GM21717 (cell line): ENCODE measurements around the gene LRRK1.

ENCODE experiments used
- ATAC-seq: cut with Tn5 transposase; IDR thresholded peaks from one replicate; pipeline ENCODE4 v1.9.1; 2021; ENCODE audit warnings: mild to moderate bottlenecking, moderate library complexity; ENCODE audit not compliant: unreplicated experiment

The LRRK1 gene

DNA sequence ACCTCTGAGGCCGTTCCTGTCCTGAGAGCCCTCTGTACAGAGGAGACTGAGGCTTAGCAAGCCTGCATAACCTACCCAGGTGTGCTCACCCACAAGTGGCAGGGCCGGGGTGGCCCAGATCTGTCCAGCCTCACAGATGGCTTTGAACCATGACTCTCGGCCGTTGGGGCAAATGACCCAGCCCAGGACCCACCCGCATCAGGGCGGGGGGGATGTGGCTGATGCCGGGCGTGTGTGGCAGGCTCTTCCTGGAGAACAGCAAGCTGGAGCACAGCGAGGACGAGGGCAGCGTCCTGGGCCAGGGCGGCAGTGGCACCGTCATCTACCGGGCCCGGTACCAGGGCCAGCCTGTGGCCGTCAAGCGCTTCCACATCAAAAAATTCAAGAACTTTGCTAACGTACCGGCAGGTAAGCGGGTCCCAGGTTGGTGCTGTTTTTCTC lies 133.5 kb downstream of the LRRK1 start:
- no peak for ATAC-seq

DNA sequence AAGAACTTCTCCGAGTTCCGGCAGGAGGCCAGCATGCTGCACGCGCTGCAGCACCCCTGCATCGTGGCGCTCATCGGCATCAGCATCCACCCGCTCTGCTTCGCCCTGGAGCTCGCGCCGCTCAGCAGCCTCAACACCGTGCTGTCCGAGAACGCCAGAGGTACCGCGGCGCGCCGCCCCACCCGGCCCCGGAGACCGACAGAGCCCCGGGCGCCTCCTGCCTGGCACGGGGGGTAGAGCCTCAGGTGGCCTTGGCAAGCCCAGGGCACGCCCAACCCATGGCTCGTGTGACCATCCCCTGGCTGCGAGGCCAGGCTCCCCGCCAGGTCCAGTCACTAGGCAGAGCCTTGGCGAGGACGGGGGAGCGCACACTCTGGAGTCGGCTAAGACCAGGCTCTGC lies 134.1 kb downstream of the LRRK1 start:
- ATAC-seq, result no peak

DNA sequence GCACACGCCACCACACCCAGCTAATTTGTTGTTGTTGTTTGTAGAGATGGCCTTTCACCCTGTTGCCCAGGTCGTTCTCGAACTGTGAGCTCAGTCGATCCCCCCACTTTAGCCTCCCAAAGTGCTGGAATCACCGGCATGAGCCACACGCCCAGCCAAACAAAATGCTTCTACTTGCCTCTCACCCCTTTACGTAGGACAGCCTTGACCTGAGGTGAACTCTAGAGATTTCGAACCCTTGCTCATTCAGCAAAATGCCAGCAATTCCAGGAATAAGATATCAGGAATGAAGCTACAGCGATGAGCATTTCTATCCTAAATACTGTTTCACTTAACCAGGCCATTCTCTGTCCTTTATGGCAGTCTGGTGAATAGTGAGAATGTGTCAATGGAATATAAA lies 135.0 kb downstream of the LRRK1 start:
- no peak for ATAC-seq

DNA sequence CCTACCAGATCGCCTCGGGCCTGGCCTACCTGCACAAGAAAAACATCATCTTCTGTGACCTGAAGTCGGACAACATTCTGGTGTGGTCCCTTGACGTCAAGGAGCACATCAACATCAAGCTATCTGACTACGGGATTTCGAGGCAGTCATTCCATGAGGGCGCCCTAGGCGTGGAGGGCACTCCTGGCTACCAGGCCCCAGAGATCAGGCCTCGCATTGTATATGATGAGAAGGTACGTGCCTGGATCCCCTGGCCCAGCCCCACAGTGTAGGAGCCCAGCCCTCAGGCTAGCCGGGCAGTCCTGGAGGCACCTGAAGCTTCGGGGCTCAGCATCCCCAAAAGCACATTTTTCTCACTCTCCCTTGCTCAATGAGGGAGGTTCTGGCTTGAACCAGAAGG lies 135.8 kb downstream of the LRRK1 start:
- ATAC-seq, result no peak

DNA sequence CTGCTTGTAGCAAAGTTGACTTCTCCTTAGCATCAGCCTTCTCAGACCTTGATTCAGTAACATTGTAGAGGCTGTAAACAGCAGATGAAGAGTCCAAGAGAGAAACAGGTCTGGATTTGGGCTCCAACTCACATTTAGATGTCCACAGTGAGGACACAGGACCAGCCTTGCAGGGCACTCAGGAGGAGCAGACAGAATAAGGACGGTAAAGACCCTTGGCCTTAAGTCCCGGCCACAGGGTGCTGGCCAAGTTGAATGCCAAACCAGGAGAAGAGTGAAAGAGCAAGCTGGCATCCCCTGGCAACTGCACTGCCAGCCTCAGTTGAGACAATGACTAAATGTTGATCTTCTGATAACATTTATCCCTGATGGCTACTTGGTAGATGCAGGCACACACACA lies 136.3 kb downstream of the LRRK1 start:
- ATAC-seq, result no peak

DNA sequence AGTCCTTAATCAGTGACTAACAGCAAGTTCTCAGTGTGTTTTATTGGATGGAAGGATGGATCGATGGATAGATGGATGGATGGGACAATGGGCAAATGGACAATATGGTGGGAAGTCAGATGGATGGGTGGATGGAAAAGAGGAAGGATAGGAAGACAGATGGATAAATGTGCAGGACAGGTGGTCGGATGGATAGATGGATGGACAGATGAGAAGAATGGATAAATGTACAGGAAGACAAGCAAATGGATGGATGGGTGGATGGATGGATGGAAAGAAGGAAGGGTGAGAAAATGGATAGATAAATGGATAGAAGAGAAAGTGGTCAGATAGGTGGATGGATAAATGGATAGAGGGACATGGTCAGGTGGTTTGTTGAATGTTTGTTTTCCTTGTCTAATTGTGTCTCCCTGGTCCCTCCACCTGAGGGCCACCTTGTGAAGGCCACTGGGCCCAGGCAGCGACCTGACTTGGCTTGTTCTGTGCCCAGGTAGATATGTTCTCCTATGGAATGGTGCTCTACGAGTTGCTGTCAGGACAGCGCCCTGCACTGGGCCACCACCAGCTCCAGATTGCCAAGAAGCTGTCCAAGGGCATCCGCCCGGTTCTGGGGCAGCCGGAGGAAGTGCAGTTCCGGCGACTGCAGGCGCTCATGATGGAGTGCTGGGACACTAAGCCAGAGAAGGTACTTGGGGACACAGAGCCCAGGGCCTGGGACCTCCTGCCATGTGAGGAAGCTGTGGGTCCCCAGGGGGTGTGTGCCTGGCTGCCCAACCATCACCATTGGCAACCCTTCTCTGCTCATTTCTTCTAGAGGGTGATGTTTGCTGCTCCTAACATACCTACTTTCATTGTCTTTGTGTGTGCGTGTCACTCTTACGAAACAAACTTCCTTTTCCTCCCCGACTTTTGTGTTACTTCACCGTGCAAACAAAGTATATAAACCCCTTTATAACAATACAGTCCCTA lies 137.5 kb downstream of the LRRK1 start:
- no peak for ATAC-seq

DNA sequence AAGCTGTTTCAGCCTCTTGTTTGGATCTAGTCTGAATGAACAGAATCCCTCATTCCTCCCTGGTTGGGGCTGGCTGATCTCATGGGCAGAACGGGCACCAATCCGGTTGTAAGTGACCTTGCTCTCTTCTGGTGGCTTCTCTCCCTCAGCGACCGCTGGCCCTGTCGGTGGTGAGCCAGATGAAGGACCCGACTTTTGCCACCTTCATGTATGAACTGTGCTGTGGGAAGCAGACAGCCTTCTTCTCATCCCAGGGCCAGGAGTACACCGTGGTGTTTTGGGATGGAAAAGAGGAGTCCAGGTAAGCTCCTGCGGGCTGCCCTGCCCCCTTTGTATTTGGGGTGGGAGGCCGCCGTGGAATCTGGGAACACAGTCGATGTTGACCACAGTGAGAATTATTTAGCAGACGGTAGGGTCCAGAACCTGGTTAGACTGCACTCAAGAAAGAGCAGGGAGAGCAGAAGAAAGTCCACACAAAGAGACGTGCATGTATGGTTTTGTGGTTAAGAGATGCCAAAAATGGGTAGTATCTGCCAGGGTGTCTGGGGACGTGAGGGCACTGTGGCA lies 138.8 kb downstream of the LRRK1 start:
- no peak for ATAC-seq

DNA sequence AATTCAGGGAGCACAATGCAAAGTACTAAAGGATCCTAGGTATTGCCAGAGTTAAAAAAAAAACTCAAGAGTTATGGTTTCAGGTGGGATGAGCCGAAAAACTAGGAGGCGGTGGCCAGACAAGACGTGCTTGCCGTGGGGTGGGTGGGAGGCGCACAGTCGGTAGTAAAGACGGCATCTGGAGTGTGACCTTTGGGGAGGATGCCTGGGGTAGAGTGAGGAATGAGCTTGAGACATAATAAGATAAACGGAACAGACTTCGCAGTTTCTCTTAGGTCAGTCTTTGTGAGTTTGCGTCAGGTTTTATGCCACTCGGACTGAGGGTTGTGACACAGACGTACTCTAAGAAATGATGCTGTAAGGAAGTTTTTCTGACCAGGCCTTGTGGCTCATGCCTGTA lies 139.6 kb downstream of the LRRK1 start:
- no peak for ATAC-seq

DNA sequence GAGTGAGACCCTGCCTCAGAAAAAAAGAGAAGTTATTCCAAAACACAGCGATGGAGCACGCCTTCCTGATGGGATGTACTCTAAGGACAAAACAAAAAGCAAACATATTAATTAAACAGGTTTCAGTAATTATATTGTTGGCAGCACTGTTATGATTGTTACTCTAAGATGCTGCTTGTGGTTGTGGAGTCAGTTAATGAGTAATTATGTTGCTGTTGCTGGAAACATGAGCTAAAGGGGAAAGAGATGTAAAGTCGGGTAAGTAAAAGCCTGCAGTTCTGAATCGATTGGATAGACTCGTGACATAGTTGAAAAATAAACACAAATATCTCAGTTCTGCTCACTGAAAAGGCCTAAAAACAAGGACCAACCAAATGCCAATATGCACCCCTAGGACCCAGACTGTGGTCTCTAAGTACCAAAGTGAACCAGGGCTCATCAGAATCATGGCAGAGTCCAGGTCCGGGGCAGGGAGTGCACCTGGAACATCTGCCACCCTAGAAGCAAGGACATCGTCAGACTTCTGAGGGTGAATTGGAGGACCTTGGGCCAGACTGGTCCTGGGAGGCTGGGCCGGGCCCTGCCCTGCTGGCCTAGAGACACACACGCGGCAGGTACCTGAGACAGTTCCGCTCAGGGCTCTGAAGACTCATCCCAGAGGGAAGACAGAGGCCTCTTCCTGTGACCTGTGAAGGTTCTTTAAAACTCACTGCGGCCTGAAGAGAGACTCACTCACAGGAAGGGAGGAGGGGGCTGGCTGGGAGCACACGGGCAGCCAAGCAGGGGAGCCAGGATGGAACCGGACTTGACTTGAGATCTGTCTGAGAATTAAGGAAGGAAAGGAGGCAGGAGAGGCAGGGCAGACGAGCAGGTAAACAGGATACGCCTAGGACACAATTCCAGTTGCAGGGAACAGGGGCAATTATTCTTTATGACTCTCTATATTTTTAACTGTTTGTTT lies 140.5 kb downstream of the LRRK1 start:
- ATAC-seq, result no peak

DNA sequence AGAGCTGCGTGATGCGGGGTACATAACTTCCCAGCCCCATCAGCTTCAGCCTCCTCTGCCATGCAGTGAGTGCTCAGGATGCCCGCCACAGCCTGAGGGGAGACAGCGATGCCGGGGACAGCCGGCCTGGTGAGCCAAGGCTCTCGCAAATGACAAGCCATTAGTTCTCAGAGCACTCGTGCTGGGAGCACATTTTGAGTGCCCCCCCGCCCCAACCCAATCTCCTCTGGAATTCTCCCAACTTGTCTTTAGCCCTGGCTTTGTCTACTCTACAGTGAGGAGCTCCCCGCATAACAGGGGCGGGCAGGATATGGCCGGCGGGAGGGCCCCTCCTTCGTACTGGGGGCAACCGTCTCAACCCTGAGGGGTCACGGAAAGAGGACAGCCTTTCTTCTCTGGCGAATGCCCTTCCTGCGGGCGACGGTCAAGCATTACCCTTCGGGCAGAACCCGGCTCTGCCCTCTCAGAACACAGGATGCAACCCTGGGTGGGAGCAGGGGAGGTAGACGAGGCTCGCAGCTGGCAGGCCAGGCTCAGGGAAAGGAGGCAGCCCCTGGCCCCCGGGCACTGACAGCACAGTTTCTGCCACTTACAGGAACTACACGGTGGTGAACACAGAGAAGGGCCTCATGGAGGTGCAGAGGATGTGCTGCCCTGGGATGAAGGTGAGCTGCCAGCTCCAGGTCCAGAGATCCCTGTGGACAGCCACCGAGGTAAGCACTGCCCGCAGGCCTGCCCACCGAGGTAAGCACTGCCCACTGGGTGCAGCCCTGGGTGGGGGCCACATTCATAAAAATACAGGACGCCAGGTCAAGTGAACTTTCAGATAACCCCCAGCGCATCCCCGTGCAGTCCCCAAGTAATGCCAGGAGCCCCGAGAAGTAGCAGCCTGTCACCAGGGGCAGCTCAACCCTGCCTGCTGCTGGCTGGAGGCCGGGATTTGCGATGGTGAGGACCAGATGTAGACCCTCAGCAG lies 141.7 kb downstream of the LRRK1 start:
- no peak for ATAC-seq

DNA sequence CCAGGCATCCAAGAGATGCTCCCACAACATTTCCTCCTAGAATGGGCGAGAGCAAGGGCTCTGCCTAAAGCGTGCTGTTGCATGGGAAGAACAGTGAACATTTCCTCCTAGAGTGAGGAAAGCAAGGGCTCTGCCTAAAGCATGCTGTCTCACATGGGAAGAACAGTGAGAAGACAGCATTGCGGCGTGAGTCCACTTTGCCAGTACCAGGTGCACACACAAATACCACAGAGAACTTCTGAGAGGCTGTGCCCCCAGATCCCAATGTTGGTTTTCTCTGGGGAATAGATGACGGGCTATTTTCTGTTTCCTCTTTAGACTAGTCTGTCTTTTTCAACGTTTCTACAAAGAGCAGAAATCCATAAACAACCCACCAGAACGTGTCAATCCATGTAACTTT lies 142.9 kb downstream of the LRRK1 start:
- no peak for ATAC-seq

DNA sequence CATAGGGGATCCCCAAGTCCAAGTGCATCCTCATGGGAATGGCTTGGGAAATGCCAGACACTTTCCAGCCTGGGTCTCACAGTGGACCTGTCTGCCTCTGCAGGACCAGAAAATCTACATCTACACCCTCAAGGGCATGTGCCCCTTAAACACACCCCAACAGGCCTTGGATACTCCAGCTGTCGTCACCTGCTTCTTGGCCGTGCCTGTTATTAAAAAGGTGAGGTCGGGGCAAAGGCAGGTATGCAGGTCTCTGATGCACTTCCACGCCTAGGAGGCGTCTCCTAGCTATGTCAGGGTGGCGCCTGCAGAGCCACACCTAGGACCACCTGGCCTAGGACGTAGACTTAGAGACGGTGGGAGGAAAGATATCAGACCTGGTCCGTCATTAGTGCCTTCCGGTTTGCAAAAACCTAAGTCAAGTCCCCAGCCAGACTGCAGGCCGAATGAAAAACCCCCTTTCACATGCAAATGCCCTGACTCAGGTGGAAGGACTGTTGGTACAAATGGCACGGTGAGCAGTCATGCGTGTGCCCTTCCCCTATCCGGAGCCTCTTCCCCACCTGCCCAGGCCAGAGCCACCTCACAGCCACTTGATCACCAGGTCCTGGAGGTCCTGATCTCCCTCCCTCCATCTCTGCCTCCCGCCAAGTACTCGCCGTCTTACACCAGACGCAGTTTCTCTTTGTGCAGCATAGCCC lies 143.5 kb downstream of the LRRK1 start:
- peak; percentile 73 for ATAC-seq

DNA sequence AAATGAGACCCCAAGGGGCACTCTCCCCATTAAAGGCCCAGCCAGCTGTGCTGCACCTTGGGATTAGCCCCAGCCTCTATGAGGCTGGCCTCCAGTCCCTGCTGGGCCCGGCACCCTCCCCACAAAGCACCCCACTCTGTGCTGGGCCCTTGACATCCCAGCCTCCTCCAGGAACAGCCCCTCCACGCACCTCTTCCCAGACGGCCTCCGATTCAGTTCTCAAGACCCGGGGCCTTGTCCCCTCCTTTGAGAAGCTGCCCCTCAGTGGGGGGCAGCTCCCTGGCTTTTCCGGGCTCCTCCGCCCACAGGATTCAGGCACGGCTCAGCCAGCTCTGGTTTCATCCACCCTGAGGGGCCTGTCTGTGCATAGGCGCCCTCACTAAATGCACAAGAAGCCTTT lies 144.1 kb downstream of the LRRK1 start:
- no peak for ATAC-seq

DNA sequence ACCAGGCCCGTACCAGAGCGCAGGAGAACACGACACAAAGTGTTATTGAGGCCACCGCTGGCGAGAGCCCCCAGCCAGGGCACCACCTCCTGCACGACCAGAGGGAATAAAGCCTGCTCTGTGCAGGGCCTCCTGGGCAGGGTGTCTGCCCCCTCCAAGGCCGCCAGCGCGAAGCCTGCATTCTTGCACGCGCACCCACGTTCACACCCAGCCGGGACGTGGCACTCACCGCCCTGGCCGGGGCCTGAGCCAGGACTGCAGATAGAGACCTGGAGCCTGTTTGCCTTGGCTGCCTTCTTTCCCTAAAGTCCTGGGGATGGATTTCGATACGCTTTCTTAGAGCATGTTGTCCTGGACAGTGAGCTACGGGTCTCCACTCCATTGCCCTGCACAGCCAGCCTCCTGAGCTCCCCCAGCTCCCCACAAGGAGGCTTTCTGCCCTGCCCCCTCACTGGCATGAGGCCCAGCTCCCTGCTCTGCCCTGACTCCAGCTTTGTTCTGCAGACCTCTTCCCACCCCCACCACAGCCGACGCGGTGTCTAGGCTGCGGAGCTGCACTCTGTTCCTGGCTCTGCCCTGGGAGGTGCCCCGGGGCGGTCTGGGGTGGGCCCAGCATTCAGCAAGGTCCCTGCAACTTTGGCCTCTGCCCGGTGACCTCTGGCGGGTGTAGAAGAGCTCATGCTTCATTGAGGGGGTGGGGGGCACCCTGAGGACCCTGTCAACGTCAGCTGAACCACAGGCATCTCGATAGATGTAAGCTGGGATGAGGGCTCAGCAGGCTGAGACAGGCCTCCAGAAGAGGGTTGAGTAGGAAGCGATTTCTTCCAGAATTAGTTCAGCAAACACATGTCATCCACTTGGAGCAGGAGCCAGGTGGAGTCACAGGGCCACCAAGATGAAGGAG lies 145.0 kb downstream of the LRRK1 start:
- no peak for ATAC-seq

DNA sequence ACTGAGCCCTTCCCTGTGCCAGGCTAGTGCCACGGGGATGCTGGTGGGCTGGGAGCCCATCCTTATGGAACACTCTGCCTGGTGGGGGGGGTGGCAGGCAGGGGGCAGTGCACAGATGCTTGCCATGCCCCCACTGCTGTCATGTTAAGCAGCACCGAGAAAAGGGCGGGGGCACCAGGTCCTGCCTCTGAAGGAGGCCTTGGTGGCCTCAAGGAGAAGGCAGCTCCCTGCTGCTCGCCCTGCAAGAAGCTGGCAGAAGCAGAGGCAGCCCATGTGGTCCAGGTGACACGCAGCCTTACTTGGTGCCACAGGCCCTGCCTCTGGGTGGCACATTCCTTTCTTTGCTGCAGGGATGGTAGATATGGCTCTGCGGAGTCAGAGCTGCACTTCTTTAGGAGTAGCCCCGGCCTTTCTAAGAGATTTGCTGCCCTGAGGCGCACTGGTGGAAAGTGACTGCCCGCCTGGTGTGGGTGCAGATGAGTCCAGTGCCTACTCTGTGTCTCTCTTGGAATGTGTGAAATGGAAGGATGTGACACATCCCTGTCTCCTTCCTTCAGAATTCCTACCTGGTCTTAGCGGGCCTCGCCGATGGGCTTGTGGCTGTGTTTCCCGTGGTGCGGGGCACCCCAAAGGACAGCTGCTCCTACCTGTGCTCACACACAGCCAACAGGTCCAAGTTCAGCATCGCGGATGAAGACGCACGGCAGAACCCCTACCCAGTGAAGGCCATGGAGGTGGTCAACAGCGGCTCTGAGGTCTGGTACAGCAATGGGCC lies 145.8 kb downstream of the LRRK1 start:
- no peak for ATAC-seq

DNA sequence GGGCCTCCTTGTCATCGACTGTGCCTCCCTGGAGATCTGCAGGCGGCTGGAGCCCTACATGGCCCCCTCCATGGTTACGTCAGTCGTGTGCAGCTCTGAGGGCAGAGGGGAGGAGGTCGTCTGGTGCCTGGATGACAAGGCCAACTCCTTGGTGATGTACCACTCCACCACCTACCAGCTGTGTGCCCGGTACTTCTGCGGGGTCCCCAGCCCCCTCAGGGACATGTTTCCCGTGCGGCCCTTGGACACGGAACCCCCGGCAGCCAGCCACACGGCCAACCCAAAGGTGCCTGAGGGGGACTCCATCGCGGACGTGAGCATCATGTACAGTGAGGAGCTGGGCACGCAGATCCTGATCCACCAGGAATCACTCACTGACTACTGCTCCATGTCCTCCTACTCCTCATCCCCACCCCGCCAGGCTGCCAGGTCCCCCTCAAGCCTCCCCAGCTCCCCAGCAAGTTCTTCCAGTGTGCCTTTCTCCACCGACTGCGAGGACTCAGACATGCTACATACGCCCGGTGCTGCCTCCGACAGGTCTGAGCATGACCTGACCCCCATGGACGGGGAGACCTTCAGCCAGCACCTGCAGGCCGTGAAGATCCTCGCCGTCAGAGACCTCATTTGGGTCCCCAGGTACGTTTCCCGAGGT lies 146.5 kb downstream of the LRRK1 start:
- no peak for ATAC-seq
